Gastrocnemius medialis (tissue), 4 donors: Measurements from ENCODE around the gene CCDC195. TPM values are rescaled to one million over a fixed set of nuclear protein-coding genes. Genes with fewer than 3 reads are reported as not detected.

Experiments
- ATAC-seq, 2 donors: fragments of 150-250 bp; one replicate each; pipeline ENCODE4 v1.9.1; 2016
- DNase-seq, 2 donors: peaks; one replicate each; pipeline ENCODE4 v3.0.0-alpha.2; 2019
- H3K27ac ChIP-seq, 4 donors: fragments of 200-600 bp; sonication (generic); 1 replicate in 1 of 4; 2 replicates in 3 of 4; pipeline ENCODE4 v1.5.1; 2016 to 2018; ENCODE audit warnings: mild to moderate bottlenecking in 2 of 4, moderate library complexity in 1 of 4
- H3K27me3 ChIP-seq, 3 donors: fragments of 200-600 bp; sonication (generic) in 2 of 3; 1 replicate in 1 of 3; 2 replicates in 2 of 3; pipeline versions ENCODE4 v1.5.1 to v1.6.0; 2016 to 2019; ENCODE audit warnings: mild to moderate bottlenecking in 1 of 3, moderate library complexity in 1 of 3
- H3K36me3 ChIP-seq, 2 donors: fragments of 200-600 bp; sonication (generic) in 1 of 2; one replicate each; pipeline ENCODE4 v1.5.1; 2017 to 2018
- H3K4me1 ChIP-seq, 2 donors: fragments of 200-600 bp; sonication (generic) in 1 of 2; one replicate each; pipeline ENCODE4 v1.5.1; 2016 to 2017; ENCODE audit warnings: mild to moderate bottlenecking in 2 of 2
- H3K4me3 ChIP-seq, 4 donors: fragments of 200-600 bp; sonication (generic) in 3 of 4; 1 replicate in 1 of 4; 2 replicates in 3 of 4; pipeline ENCODE4 v1.5.1; 2016 to 2019; ENCODE audit warnings: mild to moderate bottlenecking in 2 of 4
- H3K9me3 ChIP-seq, 3 donors: fragments of 200-600 bp; sonication (generic) in 2 of 3; 1 replicate in 1 of 3; 2 replicates in 2 of 3; pipeline ENCODE4 v1.5.1; 2016 to 2019
- CTCF ChIP-seq, 5 experiments: fragments of 450-650 bp in 3 of 5; fragments of 200-600 bp in 2 of 5; sonication (generic) in 2 of 5; IDR thresholded peaks in 4 of 5; conservative IDR thresholded peaks in 1 of 5; 1 replicate in 4 of 5; 2 replicates in 1 of 5; pipeline ENCODE4 v1.5.1; 2016 to 2019; ENCODE audit warnings: antibody characterized with exemption in 5 of 5, mild to moderate bottlenecking in 3 of 5, moderate library complexity in 3 of 5
- POLR2A ChIP-seq, 2 donors: fragments of 450-650 bp; IDR thresholded peaks; one replicate each; pipeline ENCODE4 v1.6.1; 2017; ENCODE audit warnings: antibody characterized with exemption in 2 of 2, mild to moderate bottlenecking in 2 of 2, moderate library complexity in 2 of 2
- in situ Hi-C, 4 donors: fragments of 200-750 bp; cut with MboI; loops; one replicate each; pipeline versions ENCODE4 v1.15.0 to v1.8.0; 2017; ENCODE audit warnings: low sequenced_read_pairs in 4 of 4
- intact Hi-C: fragments of 100-400 bp; cut with DNase I; formaldehyde crosslinking; loops from one replicate; pipeline ENCODE4 v1.15.1; 2023; ENCODE audit warnings: low total_unique reads
- total RNA-seq, 4 donors: library from RNA; depleted of rRNA; stranded (reverse); fragments of >200 nt; gene quantifications; one replicate each; pipeline versions ENCODE4 v1.1.0 to v1.2.3, GENCODE V29; 2016

The CCDC195 gene
- total RNA-seq: not detected

DNA sequence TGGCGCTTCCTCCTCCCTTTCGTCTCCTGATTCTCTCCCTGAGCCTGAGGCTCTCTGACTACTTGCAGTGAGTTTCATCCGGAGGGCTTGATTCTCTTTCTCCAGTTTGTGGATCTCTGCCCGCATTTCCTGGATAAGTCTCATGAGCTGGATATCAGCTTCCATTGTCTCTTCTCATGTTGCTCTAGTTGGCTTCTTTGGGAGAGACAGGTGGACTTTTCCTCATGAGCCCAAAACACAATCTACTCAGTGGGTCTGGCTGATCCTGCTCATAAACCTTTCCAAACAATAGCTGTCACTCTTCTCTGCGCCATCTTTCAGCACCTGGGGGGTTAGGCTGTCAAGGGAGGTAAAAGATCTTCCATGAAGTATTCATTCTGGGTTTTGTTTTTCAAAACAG lies at the start of gene CCDC195:
CCDC195 (minus strand) TSS at position 165 of the 400 bp plus-strand sequence; CDS start at position 165, 0 bp downstream.
- H3K27me3 ChIP-seq: no peaks in the 10 kb centered on the region
- no peaks in the 10 kb centered on the region for H3K36me3 ChIP-seq
- in situ Hi-C loops (no loop called here), intact Hi-C loops (no loop called here)
- H3K27ac ChIP-seq: peak within 1 kb of the TSS in 1 of 4 donors; percentile 29
- peak in 1 of 2 donors; percentile 7 for DNase-seq
- ATAC-seq: peak; percentile 53 to 82
- peaks cover 6 to 10% of the 10 kb centered on the region in 2 donors for H3K4me1 ChIP-seq
- no peaks in the 10 kb centered on the region for H3K9me3 ChIP-seq
- TF ChIP-seq CTCF (IDR thresholded peaks at IDR 0.05 in 4 of 5, conservative IDR thresholded peaks at IDR 0.05 in 1 of 5): no peak
- no peak within 1 kb of the TSS for H3K4me3 ChIP-seq

DNA sequence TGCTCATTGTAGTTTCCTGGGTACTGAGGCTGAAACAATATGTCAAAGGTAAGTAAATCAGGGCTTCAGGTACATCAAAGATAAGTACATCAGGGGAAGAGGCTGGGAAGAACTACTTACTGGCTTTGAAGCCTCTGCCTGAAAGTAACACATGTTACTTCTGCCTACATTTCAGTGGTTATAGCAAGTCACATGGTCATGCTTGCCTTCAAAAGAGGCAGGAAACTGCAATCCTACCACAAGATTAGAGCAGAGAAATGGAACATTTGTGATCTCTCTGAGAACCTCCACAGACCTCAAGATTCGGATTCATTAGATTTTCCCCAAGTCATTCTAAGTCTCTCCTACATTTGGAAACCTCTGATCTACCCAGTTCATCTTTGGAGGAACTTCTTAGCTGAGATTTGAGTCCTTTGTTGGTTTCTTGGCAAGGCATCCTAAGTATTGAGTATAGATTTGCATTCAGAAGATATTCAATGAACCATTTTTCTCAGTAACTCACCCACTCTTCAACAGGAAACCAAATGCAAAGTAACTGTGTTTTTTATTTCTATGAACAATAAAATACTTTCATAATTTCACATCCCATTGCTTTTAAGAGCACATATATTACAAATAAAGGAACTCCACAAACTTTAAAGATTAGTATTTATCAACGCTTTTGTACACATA lies 48.5 kb upstream of the CCDC195 start:
- no peaks in the 10 kb centered on the region for H3K9me3 ChIP-seq
- in situ Hi-C loops (no loop called here), intact Hi-C loops (no loop called here)
- H3K4me3 ChIP-seq: no peak overlapping the region
- ATAC-seq (no peak), DNase-seq (no peak)
- H3K4me1 ChIP-seq: no peaks in the 10 kb centered on the region
- H3K36me3 ChIP-seq: no peaks in the 10 kb centered on the region
- H3K27me3 ChIP-seq: no peaks in the 10 kb centered on the region
- H3K27ac ChIP-seq: no peak overlapping the region
- TF ChIP-seq POLR2A (IDR thresholded peaks at IDR 0.05) (no peak), CTCF (IDR thresholded peaks at IDR 0.05 in 4 of 5, conservative IDR thresholded peaks at IDR 0.05 in 1 of 5) (no peak)

DNA sequence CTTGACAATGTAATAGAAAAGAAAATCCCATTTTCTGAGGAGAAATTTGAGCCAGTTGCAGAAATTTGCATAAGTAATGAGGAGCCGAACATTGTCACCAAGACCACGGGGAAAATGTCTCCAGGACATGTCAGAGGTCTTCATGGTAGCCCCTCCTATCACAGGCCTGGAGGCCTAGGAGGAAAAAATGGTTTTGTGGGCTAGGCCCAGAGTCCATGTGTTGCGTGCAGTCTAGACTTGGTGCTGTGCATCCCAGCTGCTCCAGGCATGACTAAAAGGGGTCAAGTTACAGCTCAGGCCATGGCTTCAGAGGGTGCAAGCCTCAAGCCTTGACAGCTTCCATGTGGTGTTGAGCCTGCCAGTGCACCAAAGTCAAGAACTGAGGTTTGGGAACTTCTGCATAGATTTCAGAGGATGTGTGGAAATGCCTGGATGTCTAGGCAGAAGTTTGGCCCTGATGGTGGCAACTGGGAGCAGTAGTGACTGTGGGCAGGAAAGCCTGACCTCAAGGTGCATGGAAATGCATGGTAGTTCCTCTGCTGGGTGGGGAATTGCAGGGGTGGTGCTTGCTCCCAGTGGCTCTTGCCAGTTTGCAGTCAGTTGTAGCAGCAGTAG lies 41.9 kb upstream of the CCDC195 start:
- intact Hi-C loops (no loop called here), in situ Hi-C loops (no loop called here)
- no peaks in the 10 kb centered on the region for H3K27me3 ChIP-seq
- no peaks in the 10 kb centered on the region for H3K36me3 ChIP-seq
- H3K4me3 ChIP-seq: no peak overlapping the region
- DNase-seq (no peak), ATAC-seq (no peak)
- no peaks in the 10 kb centered on the region for H3K9me3 ChIP-seq
- H3K27ac ChIP-seq: no peak overlapping the region
- H3K4me1 ChIP-seq: no peaks in the 10 kb centered on the region
- TF ChIP-seq CTCF (IDR thresholded peaks at IDR 0.05 in 4 of 5, conservative IDR thresholded peaks at IDR 0.05 in 1 of 5) (no peak), POLR2A (IDR thresholded peaks at IDR 0.05) (no peak)

GRCh38 chr2:224753743-224754540 lies 37.8 kb upstream of the CCDC195 start:
- ATAC-seq: peak; percentile 58 to 72
- no peak for TF ChIP-seq POLR2A (IDR thresholded peaks at IDR 0.05)
- no peak for TF ChIP-seq CTCF (IDR thresholded peaks at IDR 0.05 in 4 of 5, conservative IDR thresholded peaks at IDR 0.05 in 1 of 5)
- intact Hi-C loops (no loop called here), in situ Hi-C loops (no loop called here)
- Histone ChIP-seq H3K4me3 (no peak overlapping the region), H3K27me3 (no peaks in the 10 kb centered on the region), H3K4me1 (no peaks in the 10 kb centered on the region), H3K9me3 (no peaks in the 10 kb centered on the region), H3K36me3 (no peaks in the 10 kb centered on the region), H3K27ac (no peak overlapping the region)
- DNase-seq: peak in 1 of 2 donors; percentile 14
